Endometrial microvascular endothelial cells (primary cell): ENCODE results near the gene ST3GAL6. TPM values are rescaled to one million over a fixed set of nuclear protein-coding genes. Genes with fewer than 3 reads are reported as not detected.

Source experiments
- in situ Hi-C: cut with HindIII; loops from 2 replicates; pipeline ENCODE4 v1.10.0; 2017; ENCODE audit warnings: low sequenced_read_pairs, low pct_unique_long_range_greater_than_20kb; ENCODE audit errors: inconsistent ontology term
- total RNA-seq: library from RNA; depleted of rRNA; stranded (reverse); fragments of >200 nt; gene quantifications from one replicate; pipeline ENCODE4 v1.2.3, GENCODE V29; 2015; ENCODE audit errors: inconsistent ontology term

The ST3GAL6 gene
- total RNA-seq, 1 donor from 2014 or later, result 4.4 TPM

GRCh38 chr3:98769448-98769847, 6.3 kb downstream of the ST3GAL6 start:
- in situ Hi-C loops, result no loop called here

- in situ Hi-C loops, result no loop called here
Observed at GRCh38 chr3:98770261-98771039, 7.3 kb downstream of the ST3GAL6 start.

- in situ Hi-C loops, result no loop called here
Observed at GRCh38 chr3:98772022-98772421, 8.9 kb downstream of the ST3GAL6 start.

- in situ Hi-C loops, result loop anchor here (25.0 kb wide), 1 partner anchor 163 kb away; no protein-coding TSS in a partner anchor
Observed at GRCh38 chr3:98775459-98776139, 12.5 kb downstream of the ST3GAL6 start.

GRCh38 chr3:98776140-98776493, 13.0 kb downstream of the ST3GAL6 start:
- in situ Hi-C loops, result loop anchor here (25.0 kb wide), 1 partner anchor 164 kb away; no protein-coding TSS in a partner anchor

- in situ Hi-C loops, result loop anchor here (25.0 kb wide), 1 partner anchor 165 kb away; no protein-coding TSS in a partner anchor
Observed at GRCh38 chr3:98777286-98777685, 14.1 kb downstream of the ST3GAL6 start.

- in situ Hi-C loops, result loop anchor here (25.0 kb wide), 1 partner anchor 166 kb away; no protein-coding TSS in a partner anchor
Observed at GRCh38 chr3:98777801-98778220, 14.7 kb downstream of the ST3GAL6 start.

- in situ Hi-C loops, result loop anchor here (25.0 kb wide), 1 partner anchor 166 kb away; no protein-coding TSS in a partner anchor
Observed at GRCh38 chr3:98778383-98778782, 15.2 kb downstream of the ST3GAL6 start.

- in situ Hi-C loops, result loop anchor here (25.0 kb wide), 1 partner anchor 167 kb away; no protein-coding TSS in a partner anchor
Observed at GRCh38 chr3:98778852-98779413, 15.8 kb downstream of the ST3GAL6 start.

GRCh38 chr3:98779541-98780335, 16.6 kb downstream of the ST3GAL6 start:
- in situ Hi-C loops, result loop anchor here (25.0 kb wide), 1 partner anchor 167 kb away; no protein-coding TSS in a partner anchor

GRCh38 chr3:98780343-98780742, 17.2 kb downstream of the ST3GAL6 start:
- in situ Hi-C loops, result loop anchor here (25.0 kb wide), 1 partner anchor 168 kb away; no protein-coding TSS in a partner anchor

- in situ Hi-C loops, result loop anchor here (25.0 kb wide), 1 partner anchor 171 kb away; no protein-coding TSS in a partner anchor
Observed at GRCh38 chr3:98782824-98783500, 19.8 kb downstream of the ST3GAL6 start.

GRCh38 chr3:98784042-98784441, 20.9 kb downstream of the ST3GAL6 start:
- in situ Hi-C loops, result loop anchor here (25.0 kb wide), 1 partner anchor 172 kb away; no protein-coding TSS in a partner anchor

GRCh38 chr3:98784666-98785600, 21.8 kb downstream of the ST3GAL6 start:
- in situ Hi-C loops, result loop anchor here (25.0 kb wide), 1 partner anchor 173 kb away; no protein-coding TSS in a partner anchor

GRCh38 chr3:98786364-98787006, 23.3 kb downstream of the ST3GAL6 start:
- in situ Hi-C loops, result loop anchor here (25.0 kb wide), 1 partner anchor 174 kb away; no protein-coding TSS in a partner anchor

- in situ Hi-C loops, result loop anchor here (25.0 kb wide), 1 partner anchor 175 kb away; no protein-coding TSS in a partner anchor
Observed at GRCh38 chr3:98787181-98787580, 24.0 kb downstream of the ST3GAL6 start.
